GM23248 (cell line): ENCODE data around the gene PTGER1. TPM values are rescaled to one million over a fixed set of nuclear protein-coding genes. Genes with fewer than 3 reads are reported as not detected.

Experiments
- DNase-seq: peaks from one replicate; pipeline ENCODE4 v3.0.0-alpha.2; 2015
- H2AFZ ChIP-seq: fragments of 200-600 bp; sonication (generic); 2 replicates; pipeline ENCODE4 v1.6.1; 2016; ENCODE audit warnings: antibody characterized with exemption
- H3F3A ChIP-seq: fragments of 200-600 bp; sonication (generic); 2 replicates; pipeline ENCODE4 v1.6.1; 2016; ENCODE audit warnings: mild to moderate bottlenecking, antibody characterized with exemption, mixed run types; ENCODE audit not compliant: insufficient read depth
- H3K27ac ChIP-seq: fragments of 200-600 bp; sonication (generic); 2 replicates; pipeline ENCODE4 v1.5.1; 2016; ENCODE audit warnings: mild to moderate bottlenecking
- H3K27me3 ChIP-seq: fragments of 200-600 bp; sonication (generic); replicated peaks from 2 replicates; pipeline ENCODE4 v1.6.1; 2016; ENCODE audit warnings: mild to moderate bottlenecking; ENCODE audit not compliant: insufficient read depth
- H3K36me3 ChIP-seq: fragments of 200-600 bp; sonication (generic); 2 replicates; pipeline ENCODE4 v1.6.1; 2016; ENCODE audit warnings: low read depth, mild to moderate bottlenecking
- H3K4me1 ChIP-seq: fragments of 200-600 bp; sonication (generic); 2 replicates; pipeline ENCODE4 v1.6.1; 2016; ENCODE audit warnings: mild to moderate bottlenecking; ENCODE audit not compliant: insufficient read depth
- H3K4me2 ChIP-seq: fragments of 200-600 bp; sonication (generic); one replicate; pipeline ENCODE4 v1.6.1; 2016; ENCODE audit warnings: mild to moderate bottlenecking; ENCODE audit not compliant: unreplicated experiment
- H3K4me3 ChIP-seq: fragments of 200-600 bp; sonication (generic); 2 replicates; pipeline ENCODE4 v1.5.1; 2016; ENCODE audit warnings: mild to moderate bottlenecking
- H3K79me2 ChIP-seq: fragments of 200-600 bp; sonication (generic); 2 replicates; pipeline ENCODE4 v1.6.1; 2016; ENCODE audit warnings: mild to moderate bottlenecking; ENCODE audit not compliant: insufficient read depth
- H3K9ac ChIP-seq: fragments of 200-600 bp; sonication (generic); 2 replicates; pipeline ENCODE4 v1.6.1; 2016; ENCODE audit warnings: mild to moderate bottlenecking
- H3K9me2 ChIP-seq: fragments of 200-600 bp; sonication (generic); 2 replicates; pipeline ENCODE4 v1.6.1; 2016; ENCODE audit warnings: mixed run types, mild to moderate bottlenecking, moderate library complexity; ENCODE audit not compliant: insufficient read depth
- H3K9me3 ChIP-seq: fragments of 200-600 bp; sonication (generic); one replicate; pipeline ENCODE4 v1.6.1; 2017; ENCODE audit warnings: low read depth
- H4K20me1 ChIP-seq: fragments of 200-600 bp; sonication (generic); 2 replicates; pipeline ENCODE4 v1.6.0; 2016; ENCODE audit not compliant: insufficient read depth
- EZH2 ChIP-seq: fragments of 200-600 bp; sonication (generic); IDR thresholded peaks from 2 replicates; pipeline ENCODE4 v1.6.1; 2018; ENCODE audit warnings: antibody characterized with exemption, mild to moderate bottlenecking; ENCODE audit not compliant: insufficient read depth, poor library complexity, severe bottlenecking
- EZH2phosphoT487 ChIP-seq: fragments of 200-600 bp; sonication (generic); IDR thresholded peaks from 2 replicates; pipeline ENCODE4 v1.6.1; 2018; ENCODE audit warnings: antibody characterized with exemption, moderate library complexity, mild to moderate bottlenecking, low read depth; ENCODE audit not compliant: insufficient read depth
- WGBS, 2 experiments: methylation state at CpG; one replicate each; pipeline ENCODE4 v1.1.6; 2015 to 2017; ENCODE audit warnings: low lambda C conversion rate in 2 of 2, low coverage in 1 of 2; ENCODE audit errors: missing lambda C conversion rate in 2 of 2; 5-methylcytosine and 5-hydroxymethylcytosine counted together
- in situ Hi-C: fragments of 300-500 bp; cut with MboI; formaldehyde crosslinking; loops from 2 replicates; pipeline ENCODE4 v1.15.0; 2020
- polyA plus RNA-seq: library from polyadenylated mRNA; unstranded; fragments of >200 nt; fragmentation: Nextera tagmentation; extraction: Ambion mirVana; gene quantifications from 2 replicates; pipeline ENCODE4 v1.2.1, GENCODE V29; 2016
- total RNA-seq: library from RNA; depleted of rRNA; stranded (reverse); fragments of >200 nt; shearing (Covaris generic); gene quantifications from 2 replicates; pipeline ENCODE4 v1.2.3, GENCODE V29; 2014

PTGER1 gene
- total and polyA plus RNA-seq, 2 experiments from 2014 or later = 0.22 to 0.80 TPM

- H3K4me3 ChIP-seq = no peak overlapping the region
- H3K27me3 ChIP-seq = no peaks in the 10 kb centered on the region
- WGBS, 2 experiments = 16 to 17% methylated on average over 50 to 87 of the region's 97 CpGs
- DNase-seq = peak; percentile 49
- no peak overlapping the region for H3K9ac ChIP-seq
- in situ Hi-C loops = no loop called here
- H3K9me2 ChIP-seq = no peaks in the 10 kb centered on the region
- peaks cover 2% of the 10 kb centered on the region; the same call in 1 of the 2 replicates for H3K36me3 ChIP-seq
- no peaks in the 10 kb centered on the region for H3K79me2 ChIP-seq
- no peaks in the 10 kb centered on the region for H4K20me1 ChIP-seq
- H3K27ac ChIP-seq = no peak overlapping the region
- H3F3A ChIP-seq = peaks cover 6% of the 10 kb centered on the region; the same call in 1 of the 2 replicates
- no peak for TF ChIP-seq EZH2
- no peak for TF ChIP-seq EZH2phosphoT487
- peaks cover 9% of the 10 kb centered on the region for H3K4me1 ChIP-seq
- no peak overlapping the region; the same call in 1 of the 2 replicates for H2AFZ ChIP-seq
- no peaks in the 10 kb centered on the region for H3K9me3 ChIP-seq
- no peak overlapping the region for H3K4me2 ChIP-seq
These were observed 1.8 kb downstream of the PTGER1 start for GRCh38 chr19:14473073-14473977.

- WGBS, 2 experiments = 4% methylated on average over 57 to 63 of the region's 66 CpGs
- in situ Hi-C loops = no loop called here
- Histone ChIP-seq H3K9me2 (no peaks in the 10 kb centered on the region), H3K9ac (no peak overlapping the region), H3K4me2 (peak overlapping the region; percentile 32), H2AFZ (no peak overlapping the region), H3K79me2 (no peaks in the 10 kb centered on the region), H3K27me3 (no peaks in the 10 kb centered on the region), H4K20me1 (no peaks in the 10 kb centered on the region), H3K4me1 (peaks cover 9% of the 10 kb centered on the region), H3F3A (peaks cover under 1% of the 10 kb centered on the region; the same call in 1 of the 2 replicates), H3K36me3 (no peaks in the 10 kb centered on the region), H3K27ac (no peak overlapping the region), H3K9me3 (no peaks in the 10 kb centered on the region), H3K4me3 (no peak overlapping the region)
- TF ChIP-seq EZH2phosphoT487 (no peak), EZH2 (no peak)
- peak; percentile 78 for DNase-seq
These were observed 2.8 kb downstream of the PTGER1 start for GRCh38 chr19:14472202-14472938.

- Histone ChIP-seq H3K4me2 (no peak overlapping the region), H3K4me3 (no peak overlapping the region), H3K9me3 (no peaks in the 10 kb centered on the region), H4K20me1 (no peaks in the 10 kb centered on the region), H3K9me2 (no peaks in the 10 kb centered on the region), H3K9ac (no peak overlapping the region), H3K4me1 (peaks cover 9% of the 10 kb centered on the region), H3K27me3 (no peaks in the 10 kb centered on the region), H3F3A (no peaks in the 10 kb centered on the region), H2AFZ (no peak overlapping the region), H3K27ac (no peak overlapping the region), H3K79me2 (no peaks in the 10 kb centered on the region), H3K36me3 (no peaks in the 10 kb centered on the region)
- in situ Hi-C loops = no loop called here
- TF ChIP-seq EZH2phosphoT487 (no peak), EZH2 (no peak)
- no peak for DNase-seq
- 72 to 76% methylated on average over 21 to 46 of the region's 46 CpGs for WGBS, 2 experiments
These were observed 3.5 kb downstream of the PTGER1 start for GRCh38 chr19:14471436-14472187.
